ENCODE results near the gene PROX2. TPM values are rescaled to one million over a fixed set of nuclear protein-coding genes. Genes with fewer than 3 reads are reported as not detected.
A peak's percentile ranks its signal among the peaks of the same experiment; 100 is the strongest.

PROX2 gene
- total RNA-seq, 2 donors from 2014 or later, result not detected

DNA sequence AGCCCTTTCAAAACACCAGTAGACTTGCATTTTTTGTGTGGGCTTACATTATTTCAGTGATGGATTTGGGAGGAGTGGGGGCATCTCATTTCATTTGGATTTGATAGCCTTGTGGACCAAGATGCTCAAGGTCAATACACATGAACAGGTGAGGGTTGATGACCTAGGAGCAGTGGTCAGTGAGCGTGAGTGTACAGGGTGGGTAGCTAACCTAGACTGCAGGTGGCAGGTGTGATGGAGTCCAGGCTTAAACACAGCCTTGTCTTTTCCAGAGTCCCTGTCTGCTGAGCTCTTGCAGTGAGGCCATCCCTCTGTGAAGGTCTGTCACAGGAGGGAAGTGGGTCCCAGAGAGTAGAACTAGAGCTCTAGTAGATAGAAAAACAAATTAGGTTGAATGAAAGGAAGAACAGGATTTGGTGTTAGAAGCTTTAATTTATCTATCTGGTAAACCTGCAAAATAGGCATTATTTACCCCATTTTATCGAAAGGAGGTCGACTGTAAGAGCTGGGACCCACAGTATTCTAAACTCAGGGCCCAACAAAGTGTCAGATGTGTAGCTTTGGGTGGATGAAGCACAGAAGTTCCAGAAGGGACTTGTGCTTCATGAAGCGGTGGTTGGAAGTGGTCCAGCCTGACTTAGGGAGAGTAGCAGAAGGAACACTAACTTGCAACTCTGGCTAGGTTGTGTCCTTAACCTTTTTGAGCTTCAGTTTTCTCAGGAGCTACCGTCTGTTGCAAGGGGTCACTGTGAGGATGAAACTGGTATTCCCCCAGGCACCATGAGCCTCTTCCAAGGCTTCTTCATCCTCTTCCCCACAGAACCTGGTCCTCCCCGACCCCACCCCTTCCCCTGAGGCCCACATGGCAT, 28.9 kb upstream of the PROX2 start:
- H3K36me3 Mint-ChIP-seq (ENCODE audit: low read depth), result peaks cover 3% of the 10 kb centered on the region
- H3K27me3 Mint-ChIP-seq, result no peaks in the 10 kb centered on the region
- no peak overlapping the region for H3K4me3 Mint-ChIP-seq
- no peak for ATAC-seq
- H3K9me3 ChIP-seq (ENCODE audit: control insufficient read depth, low read length, poor library complexity, severe bottlenecking), result no peaks in the 10 kb centered on the region
- H3K4me1 Mint-ChIP-seq, result peaks cover 3% of the 10 kb centered on the region
- DNase-seq, result no peak
- H3K27ac Mint-ChIP-seq, result peak overlapping the region; percentile 47

DNA sequence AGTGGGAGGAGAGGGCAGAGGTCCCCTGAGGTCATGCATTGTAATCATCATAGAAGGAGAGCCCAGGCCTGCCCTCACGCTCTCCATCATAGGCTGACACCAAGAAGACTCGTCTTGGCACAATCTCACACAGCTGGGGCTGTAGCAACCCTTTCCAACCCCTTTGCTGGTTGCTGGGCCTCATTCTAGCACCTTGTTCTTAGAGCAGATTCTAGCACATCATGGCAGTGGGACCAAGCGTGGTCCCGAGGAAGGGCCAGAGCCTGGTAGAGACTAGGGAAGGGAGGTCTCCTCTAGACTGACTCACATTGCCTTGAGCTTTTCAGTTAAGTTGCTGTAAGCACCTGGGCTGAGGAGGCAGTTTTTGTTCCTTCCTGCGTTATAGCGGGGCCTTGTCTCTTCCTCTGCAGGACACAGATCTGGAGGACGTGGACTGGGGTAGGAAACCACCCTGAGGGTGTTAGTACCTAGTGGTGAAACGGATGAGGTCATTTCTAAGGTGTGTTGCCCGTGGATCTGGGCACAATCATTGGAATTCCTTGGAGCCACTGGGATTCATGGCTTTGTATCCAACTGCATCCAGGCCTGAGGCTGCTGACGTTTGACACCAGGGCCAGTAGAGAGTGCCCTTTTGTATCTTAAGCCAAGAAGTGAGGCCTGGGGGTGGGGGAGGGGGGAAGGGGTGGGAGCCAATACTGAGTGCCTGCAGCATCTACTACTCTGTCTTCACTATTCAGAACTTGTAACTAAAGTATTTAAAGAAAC, 27.2 kb upstream of the PROX2 start:
- ATAC-seq, result no peak
- no peaks in the 10 kb centered on the region for H3K9me3 ChIP-seq (ENCODE audit: control insufficient read depth, low read length, poor library complexity, severe bottlenecking)
- DNase-seq, result no peak
- Mint-ChIP-seq H3K36me3 (ENCODE audit: low read depth) (peaks cover 10% of the 10 kb centered on the region), H3K4me3 (no peak overlapping the region), H3K27me3 (no peaks in the 10 kb centered on the region), H3K4me1 (peaks cover 7% of the 10 kb centered on the region), H3K27ac (peak overlapping the region; percentile 62)

DNA sequence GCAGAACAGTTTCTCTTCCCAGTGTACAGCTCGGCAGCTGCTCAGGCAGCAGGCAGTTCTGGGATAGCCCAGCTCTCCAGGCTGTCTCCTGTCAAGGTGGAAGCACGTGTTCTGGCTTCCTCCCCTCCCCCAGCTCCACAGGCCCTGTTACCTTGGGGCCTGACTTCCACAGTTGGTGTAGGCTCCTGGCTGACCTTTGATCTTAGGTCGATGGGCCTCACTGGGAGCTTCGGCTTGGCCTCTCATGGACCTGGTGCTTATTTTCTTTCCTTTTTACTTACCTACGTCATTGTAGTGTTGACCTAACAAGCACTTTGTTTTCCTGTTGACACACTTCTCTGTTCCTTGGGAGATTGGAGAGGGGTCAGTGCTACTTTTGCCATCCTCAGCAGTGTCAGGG, 22.7 kb upstream of the PROX2 start:
- ATAC-seq, result no peak
- Mint-ChIP-seq H3K4me1 (peaks cover 12% of the 10 kb centered on the region), H3K27me3 (no peaks in the 10 kb centered on the region)

DNA sequence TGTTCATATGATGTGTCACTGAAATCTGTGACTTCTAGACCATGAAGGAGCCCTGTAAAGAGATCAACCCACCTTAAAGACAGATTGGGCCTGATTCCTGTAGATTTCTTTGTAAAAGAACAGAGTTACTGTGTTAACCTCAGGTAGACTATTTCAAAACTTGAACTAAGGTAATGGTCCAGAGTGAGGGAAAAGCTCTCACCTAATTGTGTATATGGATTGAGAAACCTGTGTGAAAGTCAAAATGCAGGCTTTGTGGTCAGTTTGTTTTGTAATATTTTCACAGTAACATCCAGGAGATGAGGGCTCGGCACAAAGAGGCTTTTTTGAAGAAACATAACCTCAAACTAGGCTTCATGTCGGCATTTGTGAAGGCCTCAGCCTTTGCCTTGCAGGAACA, 22.1 kb upstream of the PROX2 start:
- Mint-ChIP-seq H3K27ac (no peak overlapping the region), H3K4me3 (no peak overlapping the region), H3K36me3 (ENCODE audit: low read depth) (peaks cover 14% of the 10 kb centered on the region), H3K4me1 (peaks cover 12% of the 10 kb centered on the region), H3K27me3 (no peaks in the 10 kb centered on the region)
- H3K9me3 ChIP-seq (ENCODE audit: control insufficient read depth, low read length, poor library complexity, severe bottlenecking), result no peaks in the 10 kb centered on the region
- no peak for ATAC-seq
- no peak for DNase-seq

More for the DNA sequence above, 22.7 kb upstream of the PROX2 start:
- Mint-ChIP-seq H3K36me3 (ENCODE audit: low read depth) (peaks cover 14% of the 10 kb centered on the region), H3K27ac (no peak overlapping the region), H3K4me3 (no peak overlapping the region)
- H3K9me3 ChIP-seq (ENCODE audit: control insufficient read depth, low read length, poor library complexity, severe bottlenecking), result no peaks in the 10 kb centered on the region
- DNase-seq, result no peak

DNA sequence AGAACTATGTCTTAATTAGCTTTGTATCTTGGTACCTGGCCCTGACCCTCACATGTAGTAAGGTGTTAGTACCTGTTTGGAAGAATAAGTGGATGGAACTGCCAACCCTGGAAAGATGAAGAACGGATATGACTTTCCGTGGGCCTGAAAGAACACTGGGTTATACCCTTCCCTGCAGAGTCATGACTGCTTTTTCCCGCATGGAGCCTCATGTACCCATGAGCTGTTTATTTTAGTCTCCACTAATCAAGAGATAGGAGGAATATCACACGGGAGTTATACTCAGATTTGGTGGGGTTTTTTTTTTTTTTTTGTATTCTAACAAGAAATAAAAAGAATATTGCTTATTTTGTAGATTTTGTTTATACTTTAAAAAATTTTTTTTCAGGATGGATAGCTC, 21.7 kb upstream of the PROX2 start:
- Mint-ChIP-seq H3K27me3 (no peaks in the 10 kb centered on the region), H3K27ac (no peak overlapping the region), H3K4me3 (no peak overlapping the region), H3K4me1 (peaks cover 10% of the 10 kb centered on the region), H3K36me3 (ENCODE audit: low read depth) (peaks cover 14% of the 10 kb centered on the region)
- ATAC-seq, result no peak
- H3K9me3 ChIP-seq (ENCODE audit: control insufficient read depth, low read length, poor library complexity, severe bottlenecking), result no peaks in the 10 kb centered on the region
- no peak for DNase-seq

DNA sequence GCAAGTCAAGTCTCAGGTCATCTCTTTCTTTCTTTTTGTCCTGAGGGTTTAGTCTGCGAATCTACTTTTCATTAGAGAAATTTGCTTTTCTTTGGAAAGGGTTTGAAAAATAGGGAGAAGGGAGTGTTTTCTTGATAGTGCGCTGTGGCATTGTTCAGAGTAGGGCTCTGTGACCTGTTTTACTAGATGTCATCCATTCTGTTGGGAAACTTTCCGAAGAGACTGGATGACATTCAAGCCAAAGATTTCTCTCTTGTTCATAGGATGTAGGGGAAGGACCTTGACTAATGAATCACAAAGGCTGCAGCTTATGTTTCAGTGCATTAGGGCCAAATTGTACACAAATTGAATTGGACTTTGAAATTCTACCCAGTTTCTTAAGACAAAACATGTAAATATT, 20.5 kb upstream of the PROX2 start:
- no peak for ATAC-seq
- Mint-ChIP-seq H3K4me3 (no peak overlapping the region), H3K27ac (no peak overlapping the region), H3K27me3 (no peaks in the 10 kb centered on the region), H3K4me1 (peaks cover 10% of the 10 kb centered on the region), H3K36me3 (ENCODE audit: low read depth) (peaks cover 14% of the 10 kb centered on the region)
- no peak for DNase-seq
- no peaks in the 10 kb centered on the region for H3K9me3 ChIP-seq (ENCODE audit: control insufficient read depth, low read length, poor library complexity, severe bottlenecking)

GRCh38 chr14:74893614-74894091, 17.7 kb upstream of the PROX2 start:
- DNase-seq (no peak), ATAC-seq (no peak)
- Mint-ChIP-seq H3K27ac (peak overlapping the region; percentile 62), H3K4me3 (no peak overlapping the region), H3K36me3 (ENCODE audit: low read depth) (peaks cover 4% of the 10 kb centered on the region), H3K27me3 (no peaks in the 10 kb centered on the region), H3K4me1 (peaks cover 9% of the 10 kb centered on the region)
- no peaks in the 10 kb centered on the region for H3K9me3 ChIP-seq (ENCODE audit: control insufficient read depth, low read length, poor library complexity, severe bottlenecking)

DNA sequence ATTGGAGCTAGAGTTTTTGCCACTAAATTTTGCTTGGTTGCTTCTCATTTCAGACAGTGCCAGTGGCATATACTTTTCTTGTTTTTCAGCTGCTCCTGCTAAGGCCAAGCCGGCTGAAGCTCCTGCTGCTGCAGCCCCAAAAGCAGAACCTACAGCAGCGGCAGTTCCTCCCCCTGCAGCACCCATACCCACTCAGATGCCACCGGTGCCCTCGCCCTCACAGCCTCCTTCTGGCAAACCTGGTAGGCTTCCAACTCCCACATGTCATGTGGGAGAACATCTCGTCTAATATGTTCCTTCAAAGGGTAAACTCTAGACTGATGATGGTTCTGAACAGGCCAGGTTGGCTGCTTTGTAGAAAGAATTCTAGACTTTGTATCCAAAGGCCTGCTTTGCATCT, 16.8 kb upstream of the PROX2 start:
- H3K27me3 Mint-ChIP-seq, result no peaks in the 10 kb centered on the region
- H3K4me1 Mint-ChIP-seq, result peaks cover 17% of the 10 kb centered on the region
- ATAC-seq (no peak), DNase-seq (no peak)
- H3K27ac Mint-ChIP-seq, result peak overlapping the region; percentile 21
- peaks cover 4% of the 10 kb centered on the region for H3K36me3 Mint-ChIP-seq (ENCODE audit: low read depth)
- no peak overlapping the region for H3K4me3 Mint-ChIP-seq
- H3K9me3 ChIP-seq (ENCODE audit: control insufficient read depth, low read length, poor library complexity, severe bottlenecking), result no peaks in the 10 kb centered on the region

DNA sequence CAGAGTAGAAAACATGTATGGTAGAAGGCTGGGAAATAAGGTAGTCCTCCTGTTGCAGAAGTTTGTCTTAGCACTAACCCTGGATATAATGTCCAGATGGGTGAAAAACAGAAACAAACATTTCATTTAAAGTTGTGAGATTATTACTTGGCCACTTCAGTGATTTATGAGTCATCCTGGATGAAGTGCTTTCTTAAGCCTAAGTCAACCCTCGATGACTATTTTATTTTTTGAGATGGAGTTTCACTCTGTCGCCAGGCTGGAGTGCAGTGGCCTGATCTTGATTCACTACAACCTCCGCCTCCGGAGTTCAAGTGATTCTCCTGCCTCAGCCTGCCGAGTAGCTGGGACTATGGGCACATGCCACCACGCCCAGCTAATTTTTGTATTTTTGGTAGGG, 15.9 kb upstream of the PROX2 start:
- Mint-ChIP-seq H3K27ac (peak overlapping the region; percentile 21), H3K36me3 (ENCODE audit: low read depth) (peaks cover 4% of the 10 kb centered on the region), H3K4me1 (peaks cover 17% of the 10 kb centered on the region), H3K27me3 (no peaks in the 10 kb centered on the region), H3K4me3 (no peak overlapping the region)
- DNase-seq (no peak), ATAC-seq (no peak)
- no peaks in the 10 kb centered on the region for H3K9me3 ChIP-seq (ENCODE audit: control insufficient read depth, low read length, poor library complexity, severe bottlenecking)

DNA sequence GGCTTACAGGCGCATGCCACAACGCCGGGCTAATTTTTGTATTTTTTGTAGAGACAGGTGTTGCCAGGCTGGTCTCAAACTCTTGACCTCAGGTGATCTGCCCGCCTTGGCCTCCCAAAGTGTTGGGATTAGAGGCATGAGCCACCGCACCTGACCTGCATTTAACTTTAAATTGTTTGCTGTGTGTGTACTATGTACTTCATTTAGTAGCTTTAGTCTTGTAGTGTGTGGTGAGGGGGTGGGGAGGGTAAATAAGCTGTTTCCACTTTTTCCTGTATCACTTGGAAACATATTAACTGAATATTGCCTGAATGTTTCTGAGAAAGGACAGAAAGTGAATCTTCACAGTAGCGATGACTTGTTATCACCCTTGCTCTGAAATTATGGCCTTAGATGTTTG, 14.3 kb upstream of the PROX2 start:
- H3K9me3 ChIP-seq (ENCODE audit: control insufficient read depth, low read length, poor library complexity, severe bottlenecking), result no peaks in the 10 kb centered on the region
- no peak for ATAC-seq
- Mint-ChIP-seq H3K27me3 (no peaks in the 10 kb centered on the region), H3K4me3 (no peak overlapping the region), H3K27ac (no peak overlapping the region), H3K36me3 (ENCODE audit: low read depth) (peaks cover 5% of the 10 kb centered on the region), H3K4me1 (peaks cover 30% of the 10 kb centered on the region)
- no peak for DNase-seq

- no peaks in the 10 kb centered on the region for H3K9me3 ChIP-seq (ENCODE audit: control insufficient read depth, low read length, poor library complexity, severe bottlenecking)
- H3K36me3 Mint-ChIP-seq (ENCODE audit: low read depth), result peaks cover 7% of the 10 kb centered on the region
- H3K4me3 Mint-ChIP-seq, result peak overlapping the region; percentile 19
- DNase-seq (no peak), ATAC-seq (peak; percentile 76)
- H3K4me1 Mint-ChIP-seq, result peaks cover 42% of the 10 kb centered on the region
- peak overlapping the region; percentile 70 for H3K27ac Mint-ChIP-seq
- H3K27me3 Mint-ChIP-seq, result no peaks in the 10 kb centered on the region
Observed at GRCh38 chr14:74888164-74889158, 12.5 kb upstream of the PROX2 start.

DNA sequence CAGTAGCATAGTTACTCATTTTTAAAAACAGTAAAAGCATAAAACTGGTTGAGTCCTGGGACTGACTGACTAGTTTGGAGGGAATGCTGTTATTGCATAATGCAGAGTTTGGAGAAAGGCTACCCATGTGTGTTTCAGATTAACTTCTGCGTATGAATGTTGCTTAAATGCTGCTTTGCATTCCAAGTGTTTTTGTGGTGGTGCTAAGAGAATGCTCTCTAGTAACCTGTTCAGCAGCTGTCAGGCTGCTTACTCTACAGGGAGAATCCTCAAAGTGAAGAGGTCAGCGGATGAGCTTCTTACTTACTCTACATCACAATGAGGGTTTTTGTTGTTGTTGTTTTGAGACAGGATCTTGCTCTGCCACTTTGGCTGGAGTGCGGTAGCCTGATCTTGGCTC, 10.1 kb upstream of the PROX2 start:
- no peaks in the 10 kb centered on the region for H3K27me3 Mint-ChIP-seq
- H3K4me1 Mint-ChIP-seq, result peaks cover 54% of the 10 kb centered on the region
- ATAC-seq, result no peak
- no peak for DNase-seq
- no peak overlapping the region for H3K4me3 Mint-ChIP-seq
- peaks cover 9% of the 10 kb centered on the region for H3K36me3 Mint-ChIP-seq (ENCODE audit: low read depth)
- peak overlapping the region; percentile 97 for H3K27ac Mint-ChIP-seq
- no peaks in the 10 kb centered on the region for H3K9me3 ChIP-seq (ENCODE audit: control insufficient read depth, low read length, poor library complexity, severe bottlenecking)

All from T-helper 17 cell (primary cell).